SK-N-SH treated with all-trans-retinoic acid at 6 μM for 48 hours (cell line): ENCODE data around the gene OSCAR.

Experiments
- ATAC-seq: fragments of 200-7000 bp; cut with Tn5 transposase; 3 replicates; pipeline ENCODE4 v1.9.1; 2020; ENCODE audit warnings: mild to moderate bottlenecking, moderate library complexity
- ARNTL ChIP-seq: fragments of 450-650 bp; formaldehyde crosslinking; IDR thresholded peaks from 2 replicates; pipeline ENCODE4 v1.5.0; 2020; ENCODE audit warnings: low read depth, mild to moderate bottlenecking, moderate library complexity, borderline replicate concordance
- BACH2 ChIP-seq: fragments of 250-450 bp; sonication (Bioruptor Pico); IDR thresholded peaks from 2 replicates; pipeline ENCODE4 v1.9.0; 2021; ENCODE audit warnings: mild to moderate bottlenecking, borderline replicate concordance
- CSDC2 ChIP-seq: fragments of 250-450 bp; sonication (Bioruptor Pico); IDR thresholded peaks from 2 replicates; pipeline ENCODE4 v1.5.0; 2020; ENCODE audit warnings: mild to moderate bottlenecking, moderate library complexity
- CSRNP3 ChIP-seq: fragments of 250-450 bp; sonication (Bioruptor Pico); IDR thresholded peaks from 2 replicates; pipeline ENCODE4 v1.5.1; 2021; ENCODE audit warnings: mild to moderate bottlenecking, moderate library complexity
- ESRRG ChIP-seq: fragments of 250-450 bp; sonication (Bioruptor Pico); IDR thresholded peaks from 2 replicates; pipeline ENCODE4 v1.6.1; 2021; ENCODE audit warnings: mild to moderate bottlenecking
- OSR1 ChIP-seq: fragments of 250-450 bp; sonication (Bioruptor Pico); IDR thresholded peaks from 2 replicates; pipeline ENCODE4 v1.8.0; 2022; ENCODE audit warnings: moderate library complexity, mild to moderate bottlenecking, inconsistent platforms
- PPARA ChIP-seq: fragments of 250-450 bp; sonication (Bioruptor Pico); IDR thresholded peaks from 2 replicates; pipeline ENCODE4 v1.5.0; 2020; ENCODE audit warnings: mild to moderate bottlenecking, borderline replicate concordance
- RARB ChIP-seq: fragments of 250-450 bp; sonication (Bioruptor Pico); IDR thresholded peaks from 2 replicates; pipeline ENCODE4 v1.8.0; 2021; ENCODE audit warnings: mild to moderate bottlenecking, moderate library complexity
- TCF4 ChIP-seq: fragments of 250-450 bp; sonication (Bioruptor Pico); IDR thresholded peaks from 2 replicates; pipeline ENCODE4 v1.8.0; 2021; ENCODE audit warnings: mild to moderate bottlenecking, moderate library complexity, borderline replicate concordance
- TOX ChIP-seq: fragments of 250-450 bp; sonication (Bioruptor Pico); IDR thresholded peaks from 2 replicates; pipeline ENCODE4 v1.8.0; 2021; ENCODE audit warnings: mild to moderate bottlenecking, moderate library complexity, borderline replicate concordance
- TSHZ2 ChIP-seq: fragments of 250-450 bp; sonication (Bioruptor Pico); IDR thresholded peaks from 2 replicates; pipeline ENCODE4 v1.5.0; 2020; ENCODE audit warnings: mild to moderate bottlenecking, moderate library complexity
- ZC3H10 ChIP-seq: fragments of 250-450 bp; sonication (Bioruptor Pico); IDR thresholded peaks from 2 replicates; pipeline ENCODE4 v1.5.1; 2021; ENCODE audit warnings: mild to moderate bottlenecking, moderate library complexity
- ZFP3 ChIP-seq: fragments of 250-450 bp; sonication (Bioruptor Pico); IDR thresholded peaks from 2 replicates; pipeline ENCODE4 v1.5.0; 2020; ENCODE audit warnings: mild to moderate bottlenecking, moderate library complexity
- ZFP30 ChIP-seq: fragments of 450-650 bp; formaldehyde crosslinking; IDR thresholded peaks from 2 replicates; pipeline ENCODE4 v1.5.0; 2022; ENCODE audit warnings: mild to moderate bottlenecking, moderate library complexity
- ZNF565 ChIP-seq: fragments of 450-650 bp; formaldehyde crosslinking; conservative IDR thresholded peaks from 2 replicates; pipeline ENCODE4 v1.5.0; 2020; ENCODE audit warnings: low read depth, mild to moderate bottlenecking, moderate library complexity
- ZNF70 ChIP-seq: fragments of 450-650 bp; formaldehyde crosslinking; IDR thresholded peaks from 2 replicates; pipeline ENCODE4 v1.5.0; 2020; ENCODE audit warnings: mild to moderate bottlenecking, moderate library complexity
- TF ChIP-seq, protein P1 (sequence below): fragments of 250-450 bp; sonication (Bioruptor Pico); IDR thresholded peaks from 2 replicates; pipeline ENCODE4 v1.8.0; 2021; ENCODE audit warnings: low read depth, mild to moderate bottlenecking, moderate library complexity, borderline replicate concordance
- TF ChIP-seq, protein P2 (sequence below): fragments of 250-450 bp; sonication (Bioruptor Pico); IDR thresholded peaks from 2 replicates; pipeline ENCODE4 v1.8.0; 2020; ENCODE audit warnings: mild to moderate bottlenecking, moderate library complexity, borderline replicate concordance

OSCAR gene

GRCh38 chr19:54108496-54108895 is 7.9 kb upstream of the OSCAR start:
- ATAC-seq, result no peak
- TF ChIP-seq CSDC2, result no peak
- no peak for TF ChIP-seq ARNTL

DNA sequence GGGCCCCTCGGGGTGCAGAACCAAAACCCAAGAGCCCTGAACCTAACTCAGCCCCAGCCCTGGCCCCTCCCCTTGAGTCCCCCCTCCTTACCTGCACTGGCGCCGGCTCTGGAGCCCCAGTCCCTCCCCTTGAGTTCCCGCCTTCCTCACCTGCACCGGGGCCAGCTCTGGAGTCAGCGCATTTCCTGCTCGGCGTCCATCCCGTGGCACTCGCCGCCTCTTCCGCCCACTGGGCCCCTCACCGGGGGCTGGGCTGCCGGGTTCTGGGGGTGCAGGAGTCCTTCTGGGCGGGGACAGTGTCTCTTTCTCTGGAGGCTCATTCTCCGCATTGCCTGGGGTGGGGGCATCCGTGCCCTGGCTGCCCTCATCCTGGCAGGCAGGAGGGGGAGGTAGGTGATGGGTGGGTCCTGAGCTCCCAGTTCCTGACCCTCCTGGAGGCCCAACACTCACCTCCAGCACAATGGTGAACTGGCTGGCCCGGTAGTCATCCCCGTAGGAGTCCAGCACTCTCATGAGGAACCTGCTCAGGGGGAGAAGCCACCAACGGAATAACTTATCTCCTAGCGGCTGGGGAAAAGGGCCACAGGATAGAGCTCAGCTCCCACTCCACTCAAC is 7.4 kb upstream of the OSCAR start:
- ATAC-seq, result no peak

DNA sequence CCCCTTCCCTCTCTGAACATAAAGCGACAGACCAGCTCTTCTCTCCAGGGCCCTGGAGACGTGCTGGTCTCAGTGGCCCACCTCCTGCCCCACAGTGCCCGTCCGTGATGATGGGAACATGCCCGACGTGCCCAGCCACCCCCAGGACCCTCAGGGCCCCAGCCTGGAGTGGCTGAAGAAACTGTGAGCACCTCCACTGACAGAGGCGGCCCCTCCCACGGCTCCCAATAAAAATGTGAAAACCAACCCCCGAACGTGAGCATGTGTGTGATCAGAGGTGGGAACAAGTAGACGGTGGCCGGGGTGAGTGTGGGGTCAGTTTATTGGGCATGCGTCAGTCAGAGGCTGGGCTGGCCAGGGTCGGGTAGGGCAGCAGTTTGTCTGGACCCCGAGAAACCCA is 6.1 kb upstream of the OSCAR start:
- no peak for ATAC-seq
- TF ChIP-seq ESRRG, result no peak
- TF ChIP-seq BACH2 (CRISPR knock-in tag), result no peak
- no peak for TF ChIP-seq ZNF565 (CRISPR knock-in tag)
- no peak for TF ChIP-seq TSHZ2 (CRISPR knock-in tag)
- TF ChIP-seq, protein P1, sequence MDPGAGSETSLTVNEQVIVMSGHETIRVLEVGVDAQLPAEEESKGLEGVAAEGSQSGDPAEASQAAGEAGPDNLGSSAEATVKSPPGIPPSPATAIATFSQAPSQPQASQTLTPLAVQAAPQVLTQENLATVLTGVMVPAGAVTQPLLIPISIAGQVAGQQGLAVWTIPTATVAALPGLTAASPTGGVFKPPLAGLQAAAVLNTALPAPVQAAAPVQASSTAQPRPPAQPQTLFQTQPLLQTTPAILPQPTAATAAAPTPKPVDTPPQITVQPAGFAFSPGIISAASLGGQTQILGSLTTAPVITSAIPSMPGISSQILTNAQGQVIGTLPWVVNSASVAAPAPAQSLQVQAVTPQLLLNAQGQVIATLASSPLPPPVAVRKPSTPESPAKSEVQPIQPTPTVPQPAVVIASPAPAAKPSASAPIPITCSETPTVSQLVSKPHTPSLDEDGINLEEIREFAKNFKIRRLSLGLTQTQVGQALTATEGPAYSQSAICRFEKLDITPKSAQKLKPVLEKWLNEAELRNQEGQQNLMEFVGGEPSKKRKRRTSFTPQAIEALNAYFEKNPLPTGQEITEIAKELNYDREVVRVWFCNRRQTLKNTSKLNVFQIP (CRISPR knock-in tag), result no peak
- no peak for TF ChIP-seq ZC3H10
- TF ChIP-seq OSR1 (CRISPR knock-in tag), result no peak
- TF ChIP-seq CSRNP3 (CRISPR knock-in tag), result no peak
- TF ChIP-seq RARB, result no peak
- TF ChIP-seq, protein P2, sequence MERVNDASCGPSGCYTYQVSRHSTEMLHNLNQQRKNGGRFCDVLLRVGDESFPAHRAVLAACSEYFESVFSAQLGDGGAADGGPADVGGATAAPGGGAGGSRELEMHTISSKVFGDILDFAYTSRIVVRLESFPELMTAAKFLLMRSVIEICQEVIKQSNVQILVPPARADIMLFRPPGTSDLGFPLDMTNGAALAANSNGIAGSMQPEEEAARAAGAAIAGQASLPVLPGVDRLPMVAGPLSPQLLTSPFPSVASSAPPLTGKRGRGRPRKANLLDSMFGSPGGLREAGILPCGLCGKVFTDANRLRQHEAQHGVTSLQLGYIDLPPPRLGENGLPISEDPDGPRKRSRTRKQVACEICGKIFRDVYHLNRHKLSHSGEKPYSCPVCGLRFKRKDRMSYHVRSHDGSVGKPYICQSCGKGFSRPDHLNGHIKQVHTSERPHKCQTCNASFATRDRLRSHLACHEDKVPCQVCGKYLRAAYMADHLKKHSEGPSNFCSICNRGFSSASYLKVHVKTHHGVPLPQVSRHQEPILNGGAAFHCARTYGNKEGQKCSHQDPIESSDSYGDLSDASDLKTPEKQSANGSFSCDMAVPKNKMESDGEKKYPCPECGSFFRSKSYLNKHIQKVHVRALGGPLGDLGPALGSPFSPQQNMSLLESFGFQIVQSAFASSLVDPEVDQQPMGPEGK (CRISPR knock-in tag), result no peak

More for the DNA sequence above, 7.4 kb upstream of the OSCAR start:
- TF ChIP-seq CSDC2 (no peak), CSRNP3 (CRISPR knock-in tag) (no peak), ZFP3 (CRISPR knock-in tag) (no peak), TCF4 (CRISPR knock-in tag) (no peak), ARNTL (no peak), PPARA (CRISPR knock-in tag) (no peak), ESRRG (no peak), TOX (CRISPR knock-in tag) (no peak), ZNF70 (CRISPR knock-in tag) (no peak), ZFP30 (CRISPR knock-in tag) (no peak), TSHZ2 (CRISPR knock-in tag) (no peak), ZC3H10 (no peak), BACH2 (CRISPR knock-in tag) (no peak)
- TF ChIP-seq, protein P2 (CRISPR knock-in tag), result no peak
